GM12891 (cell line): ENCODE measurements around the gene GPS2.

Experiments
- PAX5 ChIP-seq: IDR thresholded peaks from 2 replicates; pipeline ENCODE4 v1.6.1; 2011; ENCODE audit warnings: low read length, moderate library complexity, mild to moderate bottlenecking; ENCODE audit not compliant: insufficient read depth, severe bottlenecking
- POLR2A ChIP-seq: IDR thresholded peaks from 2 replicates; pipeline ENCODE4 v1.6.1; 2011; ENCODE audit warnings: low read depth, low read length, control low read depth
- POLR2AphosphoS5 ChIP-seq: IDR thresholded peaks from 2 replicates; pipeline ENCODE4 v1.6.1; 2011; ENCODE audit warnings: low read depth, low read length, control low read depth
- SPI1 ChIP-seq: IDR thresholded peaks from 2 replicates; pipeline ENCODE4 v1.6.1; 2011; ENCODE audit warnings: low read depth, low read length, control low read depth

DNA sequence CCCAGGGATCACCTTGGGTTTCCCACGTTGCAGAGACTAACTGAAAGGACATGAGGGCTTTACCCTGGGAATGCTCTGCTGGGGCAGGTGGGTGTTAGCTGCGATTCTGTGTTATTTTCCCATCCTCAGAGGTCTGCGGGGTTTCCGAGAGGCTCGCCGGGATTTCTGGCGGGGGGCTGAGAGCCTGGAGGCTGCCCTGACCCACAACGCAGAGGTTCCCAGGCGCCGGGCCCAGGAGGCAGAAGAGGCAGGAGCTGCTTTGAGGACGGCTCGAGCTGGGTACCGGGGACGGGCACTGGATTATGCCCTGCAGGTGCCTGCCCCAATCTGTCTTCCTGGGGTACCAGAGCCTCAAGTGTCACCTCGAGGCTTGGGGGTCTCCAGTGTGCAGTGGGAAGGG, 28.1 kb upstream of the GPS2 start:
- TF ChIP-seq POLR2A (no peak), POLR2AphosphoS5 (no peak), PAX5 (no peak), SPI1 (no peak)
